Stimulated activated CD8-positive, alpha-beta memory T cell treated with anti-CD3 and anti-CD28 coated beads, Interleukin-15, amount 100 ng/mL, for 1 hour (primary cell): Measurements from ENCODE around the gene DDX39A.
"Not testable (repeated sequence)": the region's sequence is repeated elsewhere in the genome, so short reads cannot be mapped to it uniquely, and the experiment has no call there.

Source experiments
- DNase-seq: peaks from one replicate; pipeline ENCODE4 v3.0.0-alpha.2; 2020; ENCODE audit warnings: low read depth

The DDX39A gene

DNA sequence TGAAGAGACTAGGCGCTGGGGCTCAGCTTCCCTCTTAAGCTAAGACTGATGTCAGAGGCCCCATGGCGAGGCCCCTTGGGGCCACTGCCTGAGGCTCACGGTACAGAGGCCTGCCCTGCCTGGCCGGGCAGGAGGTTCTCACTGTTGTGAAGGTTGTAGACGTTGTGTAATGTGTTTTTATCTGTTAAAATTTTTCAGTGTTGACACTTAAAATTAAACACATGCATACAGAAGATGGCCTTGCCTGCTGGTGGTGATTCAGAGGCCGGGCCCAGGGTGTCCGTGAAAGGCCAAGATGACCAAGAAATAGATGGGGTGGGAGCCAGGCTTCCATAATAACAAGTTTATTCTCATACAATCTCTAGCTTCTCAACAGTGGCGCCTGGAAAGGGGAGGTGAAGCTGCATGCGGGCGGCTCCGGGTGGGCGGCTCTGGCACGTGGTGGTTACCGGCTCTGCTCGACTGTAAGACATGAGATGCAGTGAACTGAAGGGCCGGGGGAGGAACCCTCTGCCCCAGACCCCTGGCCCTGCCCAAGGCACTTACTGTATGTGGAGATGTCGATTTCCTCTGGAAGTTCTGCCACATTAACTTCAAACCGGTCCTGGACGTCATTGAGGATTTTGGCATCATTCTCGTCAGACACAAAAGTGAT lies 10.5 kb downstream of the DDX39A start:
- DNase-seq, result no peak

GRCh38 chr19:14407605-14408484 lies 11.3 kb downstream of the DDX39A start:
- no peak for DNase-seq

DNA sequence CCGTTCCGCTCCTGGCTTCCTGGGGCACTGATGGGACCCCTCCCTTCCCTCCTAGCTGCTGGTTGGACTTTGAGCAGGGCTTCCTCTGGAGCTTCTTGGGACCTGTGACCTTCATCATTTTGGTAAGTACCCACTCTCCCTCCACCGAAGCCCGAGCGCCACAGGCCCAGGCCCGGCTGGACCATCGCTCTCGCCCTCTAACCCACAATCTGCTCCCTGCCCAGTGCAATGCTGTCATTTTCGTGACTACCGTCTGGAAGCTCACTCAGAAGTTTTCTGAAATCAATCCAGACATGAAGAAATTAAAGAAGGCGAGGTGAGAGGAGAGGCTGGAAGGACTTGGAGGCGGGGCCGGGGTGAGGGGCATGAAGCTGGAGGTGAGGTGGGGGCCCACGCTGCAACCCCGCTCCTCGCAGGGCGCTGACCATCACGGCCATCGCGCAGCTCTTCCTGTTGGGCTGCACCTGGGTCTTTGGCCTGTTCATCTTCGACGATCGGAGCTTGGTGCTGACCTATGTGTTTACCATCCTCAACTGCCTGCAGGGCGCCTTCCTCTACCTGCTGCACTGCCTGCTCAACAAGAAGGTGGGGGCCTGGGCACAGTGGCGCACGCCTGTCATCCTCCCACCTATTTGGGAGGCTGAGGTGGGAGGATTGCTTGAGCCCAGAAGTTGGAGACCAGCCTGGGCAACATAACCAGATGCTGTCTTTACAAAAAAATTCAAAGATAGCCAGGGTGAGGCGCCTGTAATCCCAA lies 12.3 kb downstream of the DDX39A start:
- DNase-seq, result no peak

GRCh38 chr19:14405758-14406644 lies 13.1 kb downstream of the DDX39A start:
- DNase-seq, result peak; percentile 74

DNA sequence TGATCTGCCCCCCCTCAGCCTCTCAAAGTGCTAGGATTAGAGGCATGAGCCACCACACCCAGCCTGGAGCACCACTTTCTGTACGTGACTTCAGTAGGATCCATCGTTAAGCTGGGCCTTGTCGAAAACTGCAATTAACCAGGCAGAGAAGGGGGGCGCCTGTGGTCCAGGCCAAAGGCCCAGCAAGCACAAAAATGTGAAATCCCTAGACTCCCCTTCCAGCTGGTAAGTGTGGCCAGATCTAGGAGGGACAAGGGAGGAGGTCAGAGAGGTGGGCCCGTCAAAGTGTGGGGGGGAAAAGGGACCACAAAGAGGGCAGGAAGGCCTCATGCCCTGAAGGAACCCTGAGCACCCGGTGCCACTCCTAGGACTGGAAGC lies 13.8 kb downstream of the DDX39A start:
- DNase-seq, result no peak

DNA sequence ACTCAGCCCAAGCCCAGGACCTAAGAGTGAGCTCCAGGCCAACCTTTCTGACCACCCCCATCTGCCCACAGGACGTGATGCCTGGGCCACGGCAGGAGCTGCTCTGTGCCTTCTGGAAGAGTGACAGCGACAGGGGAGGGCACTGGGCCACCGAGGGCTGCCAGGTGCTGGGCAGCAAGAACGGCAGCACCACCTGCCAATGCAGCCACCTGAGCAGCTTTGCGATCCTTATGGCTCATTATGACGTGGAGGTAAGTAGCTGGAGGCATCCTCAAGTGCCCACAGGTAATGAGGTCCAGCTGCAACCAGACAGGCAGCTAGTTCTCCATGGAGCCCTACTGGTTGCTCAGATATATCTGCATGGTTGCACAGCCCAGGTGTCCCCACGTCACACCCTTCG lies 14.8 kb downstream of the DDX39A start:
- DNase-seq, result no peak

DNA sequence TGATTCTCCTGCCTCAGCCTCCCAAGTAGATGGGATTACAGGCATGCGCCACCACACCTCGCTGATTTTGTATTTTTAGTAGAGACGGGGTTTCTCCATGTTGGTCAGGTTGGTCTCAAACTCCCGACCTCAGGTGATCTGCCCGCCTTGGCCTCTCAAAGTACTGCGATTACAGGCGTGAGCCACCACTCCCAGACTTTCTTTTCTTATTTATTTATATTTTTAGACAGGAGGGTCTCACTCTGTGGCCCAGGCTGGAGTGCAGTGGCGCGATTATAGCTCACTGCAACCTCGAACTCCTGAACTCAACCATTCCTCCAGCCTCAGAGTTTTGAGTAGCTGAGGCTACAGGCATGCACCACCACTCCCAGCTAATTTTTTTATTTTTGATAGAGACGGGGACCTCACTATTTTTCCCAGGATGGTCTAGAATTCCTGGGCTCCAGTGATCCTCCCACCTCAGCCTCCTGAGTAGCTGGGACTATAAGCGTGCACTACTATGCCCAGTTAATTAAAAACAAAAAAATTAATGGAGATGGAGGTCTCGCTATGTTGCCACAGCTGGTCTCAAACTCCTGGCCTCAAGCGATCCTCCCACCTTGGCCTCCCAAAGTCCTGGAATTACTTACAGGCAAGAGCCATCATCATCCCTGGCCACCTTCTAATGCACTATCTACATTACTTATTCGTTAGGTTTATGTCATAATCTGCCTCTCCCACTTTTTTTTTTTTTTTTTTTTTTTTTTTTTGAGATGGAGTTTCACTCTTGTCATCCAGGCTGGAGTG lies 15.8 kb downstream of the DDX39A start:
- not testable (repeated sequence) for DNase-seq

DNA sequence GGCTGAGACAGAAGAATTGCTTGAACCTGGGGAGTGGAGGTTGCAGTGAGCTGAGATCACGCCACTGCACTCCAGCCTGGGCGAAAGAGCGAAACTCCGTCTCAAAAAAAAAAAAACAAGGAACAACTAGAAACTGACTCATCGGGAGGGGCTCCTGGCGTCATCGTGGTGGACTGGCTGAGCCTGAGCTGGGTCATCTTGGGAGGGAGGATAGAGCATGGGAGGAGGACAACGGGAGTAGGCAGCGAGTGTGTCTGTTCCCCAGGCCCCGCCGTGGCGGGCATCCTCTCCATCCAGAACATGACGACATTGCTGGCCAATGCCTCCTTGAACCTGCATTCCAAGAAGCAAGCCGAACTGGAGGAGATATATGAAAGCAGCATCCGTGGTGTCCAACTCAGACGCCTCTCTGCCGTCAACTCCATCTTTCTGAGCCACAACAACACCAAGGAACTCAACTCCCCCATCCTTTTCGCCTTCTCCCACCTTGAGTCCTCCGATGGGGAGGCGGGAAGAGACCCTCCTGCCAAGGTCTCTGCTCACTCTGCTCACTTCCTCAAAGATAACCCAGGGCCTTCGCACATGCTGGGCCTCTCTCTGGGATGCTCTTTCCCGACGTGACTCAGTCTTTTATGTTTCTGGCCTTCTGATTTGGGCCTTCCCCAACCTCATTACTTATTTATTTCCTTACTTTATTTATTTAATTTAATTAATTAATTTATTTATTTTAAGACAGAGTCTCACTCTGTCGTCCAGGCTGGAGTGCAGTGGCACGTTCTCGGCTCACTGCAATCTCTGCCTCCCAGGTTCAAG lies 16.6 kb downstream of the DDX39A start:
- DNase-seq, result no peak

GRCh38 chr19:14401468-14402195 lies 17.5 kb downstream of the DDX39A start:
- no peak for DNase-seq

DNA sequence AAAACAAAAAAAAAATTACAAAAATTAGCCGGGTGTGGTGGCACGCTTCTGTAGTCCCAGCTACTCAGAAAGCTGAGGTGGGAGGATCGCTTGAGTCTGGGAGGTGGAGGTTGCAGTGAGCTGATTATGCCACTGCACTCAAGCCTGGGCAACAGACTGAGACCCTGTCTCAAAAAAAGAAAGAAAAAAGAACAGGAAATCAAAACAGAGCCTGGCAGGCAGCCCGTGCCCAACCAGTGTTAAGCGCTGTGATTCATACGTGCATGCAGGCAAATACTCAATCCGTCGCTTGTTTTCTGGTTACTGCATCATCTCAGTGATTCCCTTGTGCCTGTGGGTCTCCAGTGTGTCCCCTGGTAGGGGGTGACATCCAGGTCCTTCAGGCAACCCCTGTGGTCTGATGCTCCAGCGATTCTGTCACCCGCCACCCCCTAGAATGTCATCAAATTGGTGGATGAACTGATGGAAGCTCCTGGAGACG lies 18.1 kb downstream of the DDX39A start:
- DNase-seq, result no peak

DNA sequence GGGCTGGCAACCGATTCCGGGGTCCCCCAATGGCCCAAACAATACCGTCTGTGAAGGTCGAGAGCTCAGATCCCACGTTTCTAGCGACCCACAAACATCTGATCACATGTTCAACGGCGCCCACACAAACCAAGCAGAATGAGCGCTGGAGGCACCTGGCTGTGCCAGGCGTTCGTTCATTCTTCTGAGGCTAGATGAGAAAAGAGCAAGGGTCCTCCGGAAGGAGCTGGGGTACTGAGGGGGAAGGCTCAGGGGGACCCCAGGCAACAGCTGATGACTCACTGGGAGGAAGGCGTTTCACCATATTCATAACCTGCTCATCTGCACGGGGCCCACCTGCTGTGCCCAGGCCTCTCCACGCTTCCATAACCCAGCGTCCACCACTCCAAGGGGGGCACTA lies 22.0 kb downstream of the DDX39A start:
- not testable (repeated sequence) for DNase-seq

DNA sequence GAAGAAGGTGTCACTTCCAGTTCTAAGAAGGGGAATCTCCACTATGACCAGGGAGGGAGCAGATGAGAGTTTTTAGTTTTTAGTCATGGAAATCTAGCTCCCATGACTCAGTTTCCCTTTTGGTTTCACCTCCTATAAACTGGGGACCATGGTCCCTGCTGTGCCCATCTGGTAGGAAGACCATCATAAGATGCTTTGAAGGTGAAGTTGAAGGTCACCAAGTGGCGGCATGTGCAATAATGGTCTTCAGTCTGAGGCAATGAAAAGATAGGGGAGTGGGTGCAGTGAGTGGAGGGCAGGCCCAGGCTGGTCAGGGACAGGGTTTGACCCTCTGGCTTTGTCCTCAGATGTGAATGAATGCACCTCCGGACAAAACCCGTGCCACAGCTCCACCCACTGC lies 22.4 kb downstream of the DDX39A start:
- not testable (repeated sequence) for DNase-seq

- DNase-seq, result no peak
Measured at GRCh38 chr19:14395710-14396336, 23.3 kb downstream of the DDX39A start.

- DNase-seq, result no peak
Measured at GRCh38 chr19:14395262-14395661, 23.9 kb downstream of the DDX39A start.

DNA sequence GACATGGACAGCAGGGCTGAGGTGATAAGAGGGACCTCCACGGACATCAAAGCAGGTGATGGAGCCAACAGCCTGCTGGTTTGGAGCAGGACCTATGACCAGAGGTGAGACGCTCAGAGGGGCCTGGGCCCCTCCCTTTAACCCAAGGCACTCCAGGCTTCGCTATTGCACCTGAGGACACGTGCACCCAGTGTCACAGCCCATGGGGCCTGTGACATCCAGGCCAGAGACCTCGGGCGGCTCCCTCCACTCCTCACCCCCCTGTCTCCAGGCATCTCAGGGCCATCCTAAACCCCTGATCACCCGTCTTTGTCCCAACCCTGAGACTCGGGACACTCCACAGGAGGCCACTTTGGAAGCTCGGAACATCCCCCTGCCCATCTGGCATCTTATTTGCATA lies 25.0 kb downstream of the DDX39A start:
- DNase-seq, result no peak

DNA sequence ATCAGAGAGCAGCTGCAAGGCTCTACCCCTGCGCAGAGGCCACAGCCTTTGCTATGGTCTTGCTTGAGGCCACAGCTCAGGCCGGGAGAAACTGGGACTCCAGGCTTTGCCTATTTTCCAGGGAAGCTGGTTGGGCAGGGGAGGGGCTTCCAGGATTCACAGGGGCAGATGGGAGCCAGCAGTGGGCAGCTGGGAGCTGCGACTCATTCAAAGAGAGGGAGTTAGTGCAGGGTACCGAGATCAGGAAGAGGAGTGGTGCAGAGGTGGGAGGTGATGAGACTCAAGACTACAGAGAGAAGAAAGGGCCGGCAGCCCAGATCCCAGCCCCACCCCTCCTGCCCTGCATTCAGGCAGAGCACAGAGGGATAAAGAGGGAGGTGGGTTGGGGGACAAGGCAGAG lies 25.8 kb downstream of the DDX39A start:
- DNase-seq, result no peak

DNA sequence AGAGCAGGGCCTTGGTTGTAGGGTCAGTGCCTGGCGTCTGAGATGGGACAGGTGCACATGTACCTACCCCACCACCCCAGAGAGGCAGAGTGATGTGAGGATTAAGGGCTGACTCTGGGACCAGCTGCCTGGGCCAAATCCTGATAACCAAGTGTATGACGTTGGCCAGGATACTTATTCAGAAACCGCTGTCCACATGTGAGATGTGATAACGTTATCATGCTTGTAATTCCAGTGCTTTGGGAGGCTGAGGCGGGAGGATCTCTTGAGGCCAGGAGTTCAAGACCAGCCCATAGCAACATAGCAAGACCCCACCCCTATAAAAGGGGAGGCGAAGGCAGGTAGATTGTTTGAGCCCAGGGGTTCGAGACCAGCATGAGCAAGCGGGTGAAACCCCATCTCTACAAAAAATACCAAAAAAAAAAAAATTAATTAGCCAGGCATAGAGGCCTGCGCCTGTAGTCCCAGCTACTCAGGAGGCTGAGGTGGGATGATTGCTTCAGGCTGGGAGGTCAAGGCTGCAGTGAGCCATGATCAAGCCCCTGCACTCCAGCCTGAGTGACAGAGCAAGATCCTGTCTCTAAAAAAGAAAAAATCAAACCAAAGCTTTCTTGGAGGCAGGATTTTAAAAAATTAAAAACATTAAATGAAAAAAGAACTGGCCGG lies 27.9 kb downstream of the DDX39A start:
- no peak for DNase-seq

DNA sequence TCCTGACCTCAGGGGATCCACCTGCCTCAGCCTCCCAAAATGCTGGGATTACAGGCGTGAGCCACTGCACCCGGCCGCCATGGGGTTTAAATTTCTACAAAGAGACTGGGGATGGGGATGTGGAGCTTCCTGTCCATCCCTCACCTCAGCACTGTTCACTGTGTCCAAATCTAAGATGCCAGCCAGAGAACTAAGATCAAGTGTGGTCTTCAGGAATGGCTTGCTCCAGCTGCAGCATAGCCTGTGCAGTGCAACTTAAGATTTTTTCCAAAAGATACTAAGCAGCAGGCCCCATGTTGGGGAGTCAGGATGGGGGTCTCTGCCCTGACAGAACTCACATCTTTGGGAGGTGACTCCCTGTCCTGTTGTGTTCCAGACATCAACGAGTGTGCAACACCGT lies 28.6 kb downstream of the DDX39A start:
- DNase-seq, result no peak
